Occipital lobe (tissue), 2 donors: ENCODE data around the gene NGFR. TPM values are rescaled to one million over a fixed set of nuclear protein-coding genes. Genes with fewer than 3 reads are reported as not detected.

ENCODE experiments used
- small RNA-seq: library from RNA; depleted of rRNA; stranded (forward); fragments of <200 nt; gene quantifications from one replicate; pipeline ENCODE3, GENCODE V24; 2014
- total RNA-seq: library from RNA; depleted of rRNA; stranded (reverse); fragments of >200 nt; gene quantifications from one replicate; pipeline ENCODE4 v1.2.3, GENCODE V29; 2014

Gene NGFR
- total RNA-seq, 1 donor from 2014 or later: 3.3 TPM

Small RNA genes lying within 50 kb of the gene (small RNA-seq; reads per million reads assigned to genes)
- gene MIR6165: not detected

Other genes with a start within 250 kb of the NGFR start
- 35.4 TPM for gene ZNF652, start 133.0 kb upstream of the NGFR start, total RNA-seq
- 42.0 TPM for gene PHB1, start 80.4 kb upstream of the NGFR start, total RNA-seq
- 17.9 TPM for gene NXPH3, start 80.6 kb downstream of the NGFR start, total RNA-seq
- 123 TPM for gene SPOP, start 182.8 kb downstream of the NGFR start, total RNA-seq
- 39.0 TPM for gene SLC35B1, start 212.7 kb downstream of the NGFR start, total RNA-seq